ENCODE measurements around the gene FARS2. TPM values are rescaled to one million over a fixed set of nuclear protein-coding genes. Genes with fewer than 3 reads are reported as not detected.

The FARS2 gene
- polyA plus RNA-seq, 3 donors: 12.2 to 21.6 (median 17.7) TPM

- Mint-ChIP-seq H3K4me1 (no peaks in the 10 kb centered on the region), H3K4me3 (no peak overlapping the region), H3K9me3 (peaks cover 0 to 19% (median 5%) of the 10 kb centered on the region in 7 donors), H3K27ac (no peak overlapping the region), H3K27me3 (ENCODE audit: low read depth in 3 of 3) (peaks cover 0 to 4% (median 1%) of the 10 kb centered on the region in 3 donors), H3K36me3 (no peaks in the 10 kb centered on the region)
- Histone ChIP-seq H4K20me1 (ENCODE audit: insufficient read depth, low read length) (no peaks in the 10 kb centered on the region), H3K27me3 (ENCODE audit: control insufficient read depth in 2 of 2, insufficient read depth in 2 of 2, low read length in 2 of 2) (no peaks in the 10 kb centered on the region), H3K27ac (ENCODE audit: low read depth in 1 of 2, low read length in 2 of 2) (no peak overlapping the region), H3K4me3 (replicated peaks in 1 of 3; ENCODE audit: low read depth in 2 of 3, low read length in 3 of 3) (no peak overlapping the region), H2AFZ (ENCODE audit: insufficient read depth, low read depth, low read length, poor library complexity, severe bottlenecking) (no peak overlapping the region), H3K9ac (ENCODE audit: insufficient read depth, low read length, poor library complexity, severe bottlenecking) (no peak overlapping the region), H3K4me1 (ENCODE audit: control insufficient read depth in 1 of 2, insufficient read depth in 2 of 2, low read length in 2 of 2) (no peaks in the 10 kb centered on the region), H3K36me3 (replicated peaks in 1 of 2; ENCODE audit: control insufficient read depth in 1 of 2, insufficient read depth in 2 of 2, low read length in 2 of 2) (no peaks in the 10 kb centered on the region), H3K79me2 (ENCODE audit: insufficient read depth, low read length) (no peaks in the 10 kb centered on the region), H3K9me3 (replicated peaks in 1 of 2; ENCODE audit: control insufficient read depth in 1 of 2, insufficient read depth in 1 of 2, low read length in 2 of 2) (peaks cover 0 to 2% of the 10 kb centered on the region in 2 donors), H3K4me2 (replicated peaks; ENCODE audit: extremely low read depth, low read length, poor library complexity, severe bottlenecking) (no peak overlapping the region)
- WGBS (ENCODE audit: insufficient coverage): 96% methylated on average over 7 of the region's 9 CpGs
- TF ChIP-seq CTCF (IDR thresholded peaks at IDR 0.05): no peak
- DNase-seq: no peak
- intact Hi-C loops (cut with micrococcal nuclease): no loop called here
Measured at GRCh38 chr6:5814901-5815300, 553.6 kb downstream of the FARS2 start.

- no peaks in the 10 kb centered on the region for H3K4me1 Mint-ChIP-seq
- H3K9me3 Mint-ChIP-seq: peaks cover 5 to 21% (median 13%) of the 10 kb centered on the region in 7 donors
- H3K79me2 ChIP-seq (ENCODE audit: insufficient read depth, low read length): no peaks in the 10 kb centered on the region
- no peak for DNase-seq
- H2AFZ ChIP-seq (ENCODE audit: insufficient read depth, low read depth, low read length, poor library complexity, severe bottlenecking): no peak overlapping the region
- no peak overlapping the region for H3K9ac ChIP-seq (ENCODE audit: insufficient read depth, low read length, poor library complexity, severe bottlenecking)
- TF ChIP-seq CTCF (IDR thresholded peaks at IDR 0.05): no peak
- H3K36me3 Mint-ChIP-seq: no peaks in the 10 kb centered on the region
- 100% methylated on average over 1 of the region's 3 CpGs for WGBS (ENCODE audit: insufficient coverage)
- no peaks in the 10 kb centered on the region for H4K20me1 ChIP-seq (ENCODE audit: insufficient read depth, low read length)
- H3K36me3 ChIP-seq (replicated peaks in 1 of 2; ENCODE audit: control insufficient read depth in 1 of 2, insufficient read depth in 2 of 2, low read length in 2 of 2): no peaks in the 10 kb centered on the region
- H3K9me3 ChIP-seq (replicated peaks in 1 of 2; ENCODE audit: control insufficient read depth in 1 of 2, insufficient read depth in 1 of 2, low read length in 2 of 2): no peaks in the 10 kb centered on the region
- no peak overlapping the region for H3K4me3 ChIP-seq (replicated peaks in 1 of 3; ENCODE audit: low read depth in 2 of 3, low read length in 3 of 3)
- no peak overlapping the region for H3K27ac ChIP-seq (ENCODE audit: low read depth in 1 of 2, low read length in 2 of 2)
- no peak overlapping the region for H3K4me2 ChIP-seq (replicated peaks; ENCODE audit: extremely low read depth, low read length, poor library complexity, severe bottlenecking)
- H3K27me3 ChIP-seq (ENCODE audit: control insufficient read depth in 2 of 2, insufficient read depth in 2 of 2, low read length in 2 of 2): no peaks in the 10 kb centered on the region
- H3K27ac Mint-ChIP-seq: no peak overlapping the region
- peaks cover 0 to 4% (median 2%) of the 10 kb centered on the region in 3 donors for H3K27me3 Mint-ChIP-seq (ENCODE audit: low read depth in 3 of 3)
- H3K4me3 Mint-ChIP-seq: no peak overlapping the region
- intact Hi-C loops (cut with micrococcal nuclease): no loop called here
- H3K4me1 ChIP-seq (ENCODE audit: control insufficient read depth in 1 of 2, insufficient read depth in 2 of 2, low read length in 2 of 2): no peaks in the 10 kb centered on the region
Measured at GRCh38 chr6:5817869-5818268, 556.6 kb downstream of the FARS2 start.

Data from CD14-positive monocyte (primary cell).